Spleen (tissue), 7 donors: ENCODE results near the gene MAST4.

Experiments
- POLR2A ChIP-seq, 3 donors: fragments of 450-650 bp; IDR thresholded peaks; one replicate each; pipeline ENCODE4 v1.5.1; 2017; ENCODE audit warnings: antibody characterized with exemption in 3 of 3, mild to moderate bottlenecking in 1 of 3
- TF ChIP-seq, protein P1 (sequence below), 11 experiments: fragments of 200-600 bp in 7 of 11; fragments of 450-650 bp in 4 of 11; sonication (generic) in 4 of 11; IDR thresholded peaks in 8 of 11; conservative IDR thresholded peaks in 3 of 11; 1 replicate in 7 of 11; 2 replicates in 4 of 11; pipeline versions ENCODE4 v1.4.0 to v1.8.0; 2016 to 2021; ENCODE audit warnings: antibody characterized with exemption in 11 of 11, inconsistent platforms in 4 of 11, mild to moderate bottlenecking in 1 of 11
- donor health status: DM: no; HTN: no; CAD: no; lungs with moderate emphysema.
- donor health status: DM: no; HTN: no; CAD: no.
- donor health status: DM: no; HTN: no; CAD: no.

GRCh38 chr5:67014957-67015400 is 418.8 kb downstream of the MAST4 start:
- TF ChIP-seq, protein P1, sequence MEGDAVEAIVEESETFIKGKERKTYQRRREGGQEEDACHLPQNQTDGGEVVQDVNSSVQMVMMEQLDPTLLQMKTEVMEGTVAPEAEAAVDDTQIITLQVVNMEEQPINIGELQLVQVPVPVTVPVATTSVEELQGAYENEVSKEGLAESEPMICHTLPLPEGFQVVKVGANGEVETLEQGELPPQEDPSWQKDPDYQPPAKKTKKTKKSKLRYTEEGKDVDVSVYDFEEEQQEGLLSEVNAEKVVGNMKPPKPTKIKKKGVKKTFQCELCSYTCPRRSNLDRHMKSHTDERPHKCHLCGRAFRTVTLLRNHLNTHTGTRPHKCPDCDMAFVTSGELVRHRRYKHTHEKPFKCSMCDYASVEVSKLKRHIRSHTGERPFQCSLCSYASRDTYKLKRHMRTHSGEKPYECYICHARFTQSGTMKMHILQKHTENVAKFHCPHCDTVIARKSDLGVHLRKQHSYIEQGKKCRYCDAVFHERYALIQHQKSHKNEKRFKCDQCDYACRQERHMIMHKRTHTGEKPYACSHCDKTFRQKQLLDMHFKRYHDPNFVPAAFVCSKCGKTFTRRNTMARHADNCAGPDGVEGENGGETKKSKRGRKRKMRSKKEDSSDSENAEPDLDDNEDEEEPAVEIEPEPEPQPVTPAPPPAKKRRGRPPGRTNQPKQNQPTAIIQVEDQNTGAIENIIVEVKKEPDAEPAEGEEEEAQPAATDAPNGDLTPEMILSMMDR (IDR thresholded peaks at IDR 0.05 in 8 of 11, conservative IDR thresholded peaks at IDR 0.05 in 3 of 11) = no peak
- no peak for TF ChIP-seq POLR2A (IDR thresholded peaks at IDR 0.05)
